ENCODE results near the gene BTBD6.

The BTBD6 gene

DNA sequence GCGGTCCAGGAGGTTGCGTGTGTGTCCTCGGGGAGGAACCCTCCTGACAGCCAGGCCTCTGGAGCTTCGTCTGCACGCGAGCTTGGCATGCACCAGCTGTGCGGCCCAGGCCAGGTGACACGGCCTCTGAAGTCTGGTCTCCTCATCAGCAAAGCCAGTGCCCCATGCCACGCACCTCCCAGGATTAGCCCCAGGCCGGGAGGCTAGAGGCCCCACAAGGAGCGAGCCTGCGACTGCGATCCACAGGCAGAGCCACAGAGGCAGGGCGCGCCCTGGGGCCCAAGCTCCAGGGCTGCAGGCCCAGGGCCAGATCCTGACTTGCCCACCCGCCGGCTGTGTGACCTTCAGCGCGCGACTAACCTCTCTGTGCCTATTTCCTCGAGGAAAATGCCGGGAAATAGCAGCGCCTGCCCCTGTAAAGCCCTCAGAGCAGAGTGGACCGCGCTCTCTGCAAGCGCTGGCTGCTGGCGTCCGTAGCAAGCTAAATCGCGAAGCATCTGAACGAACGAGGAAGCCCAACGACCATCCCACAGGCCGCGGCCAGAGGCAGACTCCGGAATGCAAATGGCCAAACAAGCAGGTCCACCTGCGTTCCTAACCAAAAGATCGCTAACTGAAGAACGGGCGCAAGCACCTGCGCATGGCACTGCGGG lies 492 bp upstream of the BTBD6 start:
- H3K36me3 ChIP-seq (ENCODE audit: control insufficient read depth, insufficient read depth, low read length): no peaks in the 10 kb centered on the region
- H3K79me2 ChIP-seq: peaks cover 3% of the 10 kb centered on the region
- H3K9ac ChIP-seq: peak overlapping the region; percentile 51

GRCh38 chr14:105249182-105250007 lies 1.1 kb downstream of the BTBD6 start:
- Histone ChIP-seq H3K4me2 (ENCODE audit: low read length) (peak overlapping the region; percentile 58), H3K36me3 (ENCODE audit: control insufficient read depth, insufficient read depth, low read length) (no peaks in the 10 kb centered on the region), H3K9me3 (ENCODE audit: control insufficient read depth, low read length) (no peaks in the 10 kb centered on the region), H2AFZ (no peak overlapping the region), H3K4me3 (ENCODE audit: low read depth, low read length) (no peak overlapping the region), H3K27me3 (ENCODE audit: control insufficient read depth, insufficient read depth, low read length) (no peaks in the 10 kb centered on the region), H3K4me1 (no peaks in the 10 kb centered on the region), H3K9ac (no peak overlapping the region), H3K79me2 (no peaks in the 10 kb centered on the region), H3K27ac (no peak overlapping the region)
- TF ChIP-seq, protein P1, sequence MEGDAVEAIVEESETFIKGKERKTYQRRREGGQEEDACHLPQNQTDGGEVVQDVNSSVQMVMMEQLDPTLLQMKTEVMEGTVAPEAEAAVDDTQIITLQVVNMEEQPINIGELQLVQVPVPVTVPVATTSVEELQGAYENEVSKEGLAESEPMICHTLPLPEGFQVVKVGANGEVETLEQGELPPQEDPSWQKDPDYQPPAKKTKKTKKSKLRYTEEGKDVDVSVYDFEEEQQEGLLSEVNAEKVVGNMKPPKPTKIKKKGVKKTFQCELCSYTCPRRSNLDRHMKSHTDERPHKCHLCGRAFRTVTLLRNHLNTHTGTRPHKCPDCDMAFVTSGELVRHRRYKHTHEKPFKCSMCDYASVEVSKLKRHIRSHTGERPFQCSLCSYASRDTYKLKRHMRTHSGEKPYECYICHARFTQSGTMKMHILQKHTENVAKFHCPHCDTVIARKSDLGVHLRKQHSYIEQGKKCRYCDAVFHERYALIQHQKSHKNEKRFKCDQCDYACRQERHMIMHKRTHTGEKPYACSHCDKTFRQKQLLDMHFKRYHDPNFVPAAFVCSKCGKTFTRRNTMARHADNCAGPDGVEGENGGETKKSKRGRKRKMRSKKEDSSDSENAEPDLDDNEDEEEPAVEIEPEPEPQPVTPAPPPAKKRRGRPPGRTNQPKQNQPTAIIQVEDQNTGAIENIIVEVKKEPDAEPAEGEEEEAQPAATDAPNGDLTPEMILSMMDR (IDR thresholded peaks at IDR 0.05): no peak

More for the DNA sequence above, 492 bp upstream of the BTBD6 start:
- H3K27ac ChIP-seq: peak overlapping the region; percentile 57
- H3K4me1 ChIP-seq: no peaks in the 10 kb centered on the region
- no peaks in the 10 kb centered on the region for H3K27me3 ChIP-seq (ENCODE audit: control insufficient read depth, insufficient read depth, low read length)
- TF ChIP-seq, protein P1 (IDR thresholded peaks at IDR 0.05): no peak
- peak overlapping the region; percentile 87 for H2AFZ ChIP-seq
- H3K9me3 ChIP-seq (ENCODE audit: control insufficient read depth, low read length): no peaks in the 10 kb centered on the region
- peak overlapping the region; percentile 81 for H3K4me2 ChIP-seq (ENCODE audit: low read length)
- H3K4me3 ChIP-seq (ENCODE audit: low read depth, low read length): peak overlapping the region; percentile 45

GRCh38 chr14:105250008-105250366 lies 1.7 kb downstream of the BTBD6 start:
- H3K4me1 ChIP-seq: no peaks in the 10 kb centered on the region
- H3K4me2 ChIP-seq (ENCODE audit: low read length): no peak overlapping the region
- TF ChIP-seq, protein P1 (IDR thresholded peaks at IDR 0.05): no peak
- no peak overlapping the region for H3K9ac ChIP-seq
- H3K79me2 ChIP-seq: no peaks in the 10 kb centered on the region
- no peak overlapping the region for H3K27ac ChIP-seq
- H3K9me3 ChIP-seq (ENCODE audit: control insufficient read depth, low read length): no peaks in the 10 kb centered on the region
- H3K36me3 ChIP-seq (ENCODE audit: control insufficient read depth, insufficient read depth, low read length): no peaks in the 10 kb centered on the region
- H3K27me3 ChIP-seq (ENCODE audit: control insufficient read depth, insufficient read depth, low read length): no peaks in the 10 kb centered on the region
- no peak overlapping the region for H3K4me3 ChIP-seq (ENCODE audit: low read depth, low read length)
- H2AFZ ChIP-seq: no peak overlapping the region

GRCh38 chr14:105250986-105251385 lies 2.7 kb downstream of the BTBD6 start:
- Histone ChIP-seq H3K4me2 (ENCODE audit: low read length) (no peak overlapping the region), H3K36me3 (ENCODE audit: control insufficient read depth, insufficient read depth, low read length) (no peaks in the 10 kb centered on the region), H3K79me2 (no peaks in the 10 kb centered on the region), H3K27me3 (ENCODE audit: control insufficient read depth, insufficient read depth, low read length) (no peaks in the 10 kb centered on the region), H3K9me3 (ENCODE audit: control insufficient read depth, low read length) (no peaks in the 10 kb centered on the region), H3K9ac (no peak overlapping the region), H3K4me1 (no peaks in the 10 kb centered on the region), H2AFZ (no peak overlapping the region), H3K4me3 (ENCODE audit: low read depth, low read length) (no peak overlapping the region), H3K27ac (no peak overlapping the region)
- TF ChIP-seq, protein P1 (IDR thresholded peaks at IDR 0.05): no peak
